OCI-LY3 (cell line): ENCODE measurements around the gene TNRC6C.

Source experiments
- EZH2phosphoT487 ChIP-seq: fragments of 200-600 bp; shearing (Covaris generic); IDR thresholded peaks from 2 replicates; pipeline ENCODE4 v1.6.1; 2018; ENCODE audit warnings: antibody characterized with exemption, mixed run types, low read depth
- TF ChIP-seq, protein P1 (sequence below): fragments of 200-600, 300-600 bp; sonication (generic); IDR thresholded peaks from 2 replicates; pipeline ENCODE4 v1.5.1; 2014; ENCODE audit warnings: antibody characterized with exemption, low read length, low read depth

- TF ChIP-seq, protein P1, sequence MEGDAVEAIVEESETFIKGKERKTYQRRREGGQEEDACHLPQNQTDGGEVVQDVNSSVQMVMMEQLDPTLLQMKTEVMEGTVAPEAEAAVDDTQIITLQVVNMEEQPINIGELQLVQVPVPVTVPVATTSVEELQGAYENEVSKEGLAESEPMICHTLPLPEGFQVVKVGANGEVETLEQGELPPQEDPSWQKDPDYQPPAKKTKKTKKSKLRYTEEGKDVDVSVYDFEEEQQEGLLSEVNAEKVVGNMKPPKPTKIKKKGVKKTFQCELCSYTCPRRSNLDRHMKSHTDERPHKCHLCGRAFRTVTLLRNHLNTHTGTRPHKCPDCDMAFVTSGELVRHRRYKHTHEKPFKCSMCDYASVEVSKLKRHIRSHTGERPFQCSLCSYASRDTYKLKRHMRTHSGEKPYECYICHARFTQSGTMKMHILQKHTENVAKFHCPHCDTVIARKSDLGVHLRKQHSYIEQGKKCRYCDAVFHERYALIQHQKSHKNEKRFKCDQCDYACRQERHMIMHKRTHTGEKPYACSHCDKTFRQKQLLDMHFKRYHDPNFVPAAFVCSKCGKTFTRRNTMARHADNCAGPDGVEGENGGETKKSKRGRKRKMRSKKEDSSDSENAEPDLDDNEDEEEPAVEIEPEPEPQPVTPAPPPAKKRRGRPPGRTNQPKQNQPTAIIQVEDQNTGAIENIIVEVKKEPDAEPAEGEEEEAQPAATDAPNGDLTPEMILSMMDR: no peak
- no peak for TF ChIP-seq EZH2phosphoT487
Observed at GRCh38 chr17:78121801-78122215, 163.3 kb downstream of the TNRC6C start.
